GM20000 (cell line): ENCODE data around the gene ALS2.
A peak's percentile ranks its signal among the peaks of the same experiment; 100 is the strongest.

Experiments used
- DNase-seq: peaks from one replicate; pipeline ENCODE4 v3.0.0; 2012; ENCODE audit warnings: low spot score
- CTCF ChIP-seq: IDR thresholded peaks from 2 replicates; pipeline ENCODE4 v1.5.1; 2012; ENCODE audit warnings: mild to moderate bottlenecking, control low read depth; ENCODE audit errors: extremely low read depth, missing control alignments

ALS2 gene

GRCh38 chr2:201779901-201780673 lies 646 bp downstream of the ALS2 start:
- TF ChIP-seq CTCF: no peak
- peak; percentile 6 for DNase-seq

GRCh38 chr2:201777869-201778268 lies 2.9 kb downstream of the ALS2 start:
- DNase-seq: no peak

GRCh38 chr2:201777043-201777442 lies 3.7 kb downstream of the ALS2 start:
- TF ChIP-seq CTCF: no peak
- no peak for DNase-seq

More at GRCh38 chr2:201777869-201778268, 2.9 kb downstream of the ALS2 start:
- no peak for TF ChIP-seq CTCF

GRCh38 chr2:201775326-201775725 lies 5.4 kb downstream of the ALS2 start:
- DNase-seq: no peak
- TF ChIP-seq CTCF: no peak

- no peak for DNase-seq
- no peak for TF ChIP-seq CTCF
Measured at GRCh38 chr2:201774546-201774945, 6.2 kb downstream of the ALS2 start.

GRCh38 chr2:201773990-201774389 lies 6.7 kb downstream of the ALS2 start:
- TF ChIP-seq CTCF: no peak
- DNase-seq: no peak

- DNase-seq: no peak
- TF ChIP-seq CTCF: no peak
Measured at GRCh38 chr2:201769666-201770373, 10.9 kb downstream of the ALS2 start.
